Duodenal mucosa (tissue), 2 donors: ENCODE results near the gene ATP4B.

ENCODE experiments used
- H3K27ac ChIP-seq: one replicate; pipeline ENCODE4 v1.7.0; 2013; ENCODE audit warnings: low read depth, low read length
- H3K27me3 ChIP-seq, 2 donors: one replicate each; pipeline ENCODE4 v1.7.0; 2013; ENCODE audit warnings: low read length in 2 of 2, control low read depth in 1 of 2; ENCODE audit not compliant: insufficient read depth in 2 of 2, control insufficient read depth in 1 of 2
- H3K36me3 ChIP-seq, 2 donors: one replicate each; pipeline ENCODE4 v1.7.0; 2013; ENCODE audit warnings: low read length in 2 of 2, control low read depth in 1 of 2; ENCODE audit not compliant: insufficient read depth in 2 of 2, control insufficient read depth in 1 of 2
- H3K4me1 ChIP-seq, 2 donors: one replicate each; pipeline ENCODE4 v1.7.0; 2013; ENCODE audit warnings: low read length in 2 of 2, control low read depth in 1 of 2; ENCODE audit not compliant: insufficient read depth in 2 of 2, control insufficient read depth in 1 of 2
- H3K4me3 ChIP-seq, 2 donors: one replicate each; pipeline ENCODE4 v1.7.0; 2013; ENCODE audit warnings: low read length in 2 of 2, low read depth in 1 of 2
- H3K9ac ChIP-seq, 2 donors: one replicate each; pipeline ENCODE4 v1.7.0; 2013; ENCODE audit warnings: low read length in 2 of 2, low read depth in 1 of 2
- H3K9me3 ChIP-seq, 2 donors: one replicate each; pipeline ENCODE4 v1.7.0; 2013; ENCODE audit warnings: low read length in 2 of 2, control low read depth in 1 of 2; ENCODE audit not compliant: control insufficient read depth in 1 of 2

ATP4B gene

GRCh38 chr13:113618455-113618854 lies 39.5 kb downstream of the ATP4B start:
- no peaks in the 10 kb centered on the region for H3K27me3 ChIP-seq
- H3K9ac ChIP-seq, result no peak overlapping the region
- H3K4me3 ChIP-seq, result no peak overlapping the region
- H3K9me3 ChIP-seq, result no peaks in the 10 kb centered on the region
- no peaks in the 10 kb centered on the region for H3K4me1 ChIP-seq
- peaks cover 0 to 41% of the 10 kb centered on the region in 2 donors for H3K36me3 ChIP-seq
- no peak overlapping the region for H3K27ac ChIP-seq

DNA sequence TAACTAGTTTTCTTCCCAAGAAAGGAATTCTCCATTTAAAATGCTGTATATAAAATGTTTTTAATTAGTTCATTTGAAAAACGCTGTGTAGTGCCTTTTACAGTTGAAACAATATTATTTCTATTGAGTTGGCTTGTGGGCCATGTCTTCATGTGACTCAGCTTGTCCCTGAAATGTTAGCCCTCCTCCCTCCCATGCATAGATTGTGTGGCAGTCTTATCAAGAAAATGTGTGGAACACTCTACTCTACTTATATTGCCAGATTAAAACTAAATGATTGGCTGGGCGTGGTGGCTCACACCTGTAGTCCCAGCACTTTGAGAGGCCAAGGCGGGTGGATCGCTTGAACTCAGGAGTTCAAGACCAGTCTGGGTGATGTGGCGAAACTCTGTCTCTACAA lies 40.0 kb downstream of the ATP4B start:
- Histone ChIP-seq H3K9me3 (no peaks in the 10 kb centered on the region), H3K9ac (no peak overlapping the region), H3K36me3 (peaks cover 0 to 38% of the 10 kb centered on the region in 2 donors)

DNA sequence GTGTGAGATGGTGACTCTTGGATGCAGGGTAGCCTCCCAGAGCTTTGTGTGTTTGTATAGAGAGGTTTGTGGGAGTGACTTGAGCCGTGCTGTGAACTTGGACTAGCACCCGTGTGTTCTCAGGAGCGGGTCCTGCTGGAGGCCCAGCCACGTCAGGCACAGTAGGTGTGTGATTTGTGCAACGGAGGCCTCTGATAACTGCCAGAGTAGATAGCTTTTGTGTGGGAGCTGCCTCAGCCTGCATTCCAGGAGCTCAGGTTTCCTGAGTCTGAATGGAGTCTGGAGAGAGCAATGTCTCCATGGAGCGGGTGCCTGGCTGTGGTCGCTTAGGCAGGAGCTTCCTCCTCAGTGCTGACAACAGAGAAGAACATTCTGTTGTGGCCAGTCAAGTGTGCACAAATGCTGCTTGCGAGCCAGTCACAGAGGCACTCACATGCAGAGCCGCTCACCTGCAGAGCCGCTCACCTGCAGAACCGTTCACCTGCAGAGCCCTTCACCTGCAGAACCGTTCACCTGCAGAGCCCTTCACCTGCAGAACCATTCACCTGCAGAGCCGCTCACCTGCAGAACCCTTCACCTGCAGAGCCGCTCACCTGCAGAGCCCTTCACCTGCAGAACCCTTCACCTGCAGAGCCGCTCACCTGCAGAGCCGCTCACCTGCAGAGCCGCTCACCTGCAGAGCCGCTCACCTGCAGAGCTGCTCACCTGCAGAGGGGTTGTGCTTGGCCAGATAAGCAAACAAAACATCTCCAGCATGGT lies 40.8 kb downstream of the ATP4B start:
- no peaks in the 10 kb centered on the region for H3K4me1 ChIP-seq
- no peak overlapping the region for H3K27ac ChIP-seq
- peaks cover 0 to 37% of the 10 kb centered on the region in 2 donors for H3K36me3 ChIP-seq
- H3K27me3 ChIP-seq, result no peaks in the 10 kb centered on the region
- H3K9ac ChIP-seq, result no peak overlapping the region
- no peak overlapping the region for H3K4me3 ChIP-seq
- H3K9me3 ChIP-seq, result no peaks in the 10 kb centered on the region

More for the DNA sequence above, 40.0 kb downstream of the ATP4B start:
- Histone ChIP-seq H3K27me3 (no peaks in the 10 kb centered on the region), H3K4me3 (no peak overlapping the region), H3K4me1 (no peaks in the 10 kb centered on the region), H3K27ac (no peak overlapping the region)

DNA sequence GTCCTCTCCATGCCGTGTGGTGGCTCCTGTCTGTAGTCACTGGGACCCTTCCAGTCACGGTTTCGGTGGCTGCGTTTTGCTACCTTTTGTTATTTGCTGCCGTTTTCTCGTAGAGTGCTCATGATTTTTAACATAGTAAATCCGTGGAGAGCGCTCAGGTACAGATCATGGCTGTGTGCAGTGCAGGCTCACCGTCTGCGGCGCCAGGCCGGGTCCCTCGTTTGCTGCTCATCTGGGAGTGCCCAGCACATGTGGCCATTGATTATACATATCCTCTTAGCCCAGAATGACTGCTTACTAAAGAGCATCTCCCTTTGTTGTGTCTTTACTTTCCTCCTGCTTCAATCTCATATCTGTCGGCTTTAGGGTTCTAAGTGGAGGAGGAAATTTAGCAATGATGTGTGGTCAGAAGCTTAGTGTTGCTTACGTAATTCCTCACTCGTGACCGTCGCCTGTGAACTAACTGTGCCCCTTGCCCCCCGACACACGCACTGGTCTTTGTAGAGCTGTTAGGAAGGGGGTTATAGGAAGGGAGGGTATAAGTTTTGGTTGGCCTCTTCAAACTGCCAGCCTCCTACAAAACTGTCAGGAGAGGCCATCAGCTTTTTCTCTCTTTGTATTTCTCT lies 41.6 kb downstream of the ATP4B start:
- Histone ChIP-seq H3K9ac (no peak overlapping the region), H3K27me3 (no peaks in the 10 kb centered on the region), H3K36me3 (peaks cover 0 to 45% of the 10 kb centered on the region in 2 donors), H3K4me3 (no peak overlapping the region), H3K9me3 (no peaks in the 10 kb centered on the region), H3K4me1 (no peaks in the 10 kb centered on the region), H3K27ac (no peak overlapping the region)

GRCh38 chr13:113613789-113614379 lies 44.1 kb downstream of the ATP4B start:
- H3K9ac ChIP-seq, result no peak overlapping the region
- no peaks in the 10 kb centered on the region for H3K9me3 ChIP-seq
- no peaks in the 10 kb centered on the region for H3K4me1 ChIP-seq
- H3K27me3 ChIP-seq, result no peaks in the 10 kb centered on the region
- H3K4me3 ChIP-seq, result no peak overlapping the region
- H3K27ac ChIP-seq, result no peak overlapping the region
- H3K36me3 ChIP-seq, result peaks cover 5 to 65% of the 10 kb centered on the region in 2 donors

DNA sequence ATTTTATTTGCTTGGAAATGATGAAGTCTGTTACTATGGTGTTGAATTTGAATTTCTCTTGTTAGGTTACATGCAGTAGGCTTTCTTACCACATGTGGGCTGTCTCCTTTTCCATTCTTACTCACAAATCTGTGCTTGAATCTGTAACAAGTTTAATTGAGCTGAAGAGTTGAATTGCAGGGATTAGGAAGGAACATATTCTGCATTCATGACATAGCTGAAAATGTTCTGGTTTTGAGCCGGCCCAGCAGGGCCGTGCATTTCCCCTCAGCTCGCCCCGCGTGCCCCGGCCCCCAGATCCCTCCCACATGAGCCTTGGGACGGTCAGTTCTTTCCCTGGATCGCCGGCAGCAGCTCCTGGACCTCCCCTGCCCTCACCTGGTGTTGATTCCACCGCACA lies 45.4 kb downstream of the ATP4B start:
- Histone ChIP-seq H3K4me3 (no peak overlapping the region), H3K36me3 (peaks cover 5 to 72% of the 10 kb centered on the region in 2 donors), H3K9me3 (no peaks in the 10 kb centered on the region), H3K9ac (no peak overlapping the region), H3K4me1 (no peaks in the 10 kb centered on the region), H3K27ac (no peak overlapping the region), H3K27me3 (no peaks in the 10 kb centered on the region)

GRCh38 chr13:113611996-113612395 lies 46.0 kb downstream of the ATP4B start:
- Histone ChIP-seq H3K36me3 (peaks cover 5 to 69% of the 10 kb centered on the region in 2 donors), H3K27ac (no peak overlapping the region), H3K27me3 (no peaks in the 10 kb centered on the region), H3K4me1 (no peaks in the 10 kb centered on the region), H3K4me3 (no peak overlapping the region), H3K9me3 (no peaks in the 10 kb centered on the region), H3K9ac (no peak overlapping the region)

DNA sequence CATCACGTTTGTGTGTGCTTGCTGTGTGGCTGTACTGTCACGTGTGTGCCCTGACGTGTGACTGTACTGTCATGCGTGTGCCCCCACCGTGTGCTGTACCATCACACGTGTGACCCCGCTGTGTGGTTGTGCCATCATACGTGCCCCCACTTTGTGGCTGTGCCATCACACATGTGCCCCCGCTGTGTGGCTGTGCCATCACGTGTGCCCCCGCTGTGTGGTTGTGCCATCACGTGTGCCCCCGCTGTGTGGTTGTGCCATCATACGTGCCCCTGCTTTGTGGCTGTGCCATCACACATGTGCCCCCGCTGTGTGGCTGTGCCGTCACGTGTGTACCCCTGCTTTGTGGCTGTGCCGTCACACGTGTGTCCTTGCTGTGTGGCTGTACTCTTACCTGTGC lies 47.7 kb downstream of the ATP4B start:
- peaks cover 5 to 74% of the 10 kb centered on the region in 2 donors for H3K36me3 ChIP-seq
- no peak overlapping the region for H3K4me3 ChIP-seq
- H3K27me3 ChIP-seq, result no peaks in the 10 kb centered on the region
- H3K4me1 ChIP-seq, result no peaks in the 10 kb centered on the region
- no peak overlapping the region for H3K27ac ChIP-seq
- H3K9ac ChIP-seq, result no peak overlapping the region
- H3K9me3 ChIP-seq, result no peaks in the 10 kb centered on the region

DNA sequence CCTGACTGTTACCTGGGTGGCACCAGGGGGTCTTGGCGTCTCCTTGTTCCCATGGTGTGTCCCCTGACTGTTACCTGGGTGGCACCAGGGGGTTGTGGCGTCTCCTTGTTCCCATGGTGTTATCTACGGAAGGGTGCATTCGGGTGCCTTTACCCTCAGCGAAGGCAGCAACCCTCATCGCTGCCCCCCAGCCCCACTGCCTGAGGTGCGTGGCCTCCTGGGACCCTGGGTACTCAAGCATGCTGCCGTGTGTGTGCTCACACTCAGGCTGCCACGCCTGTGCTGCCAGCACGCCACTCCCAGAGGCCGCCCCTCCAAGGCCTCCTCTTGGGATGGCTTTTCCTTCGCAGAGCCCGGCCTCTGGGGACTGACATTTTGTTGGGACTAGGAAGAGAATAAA lies 48.4 kb downstream of the ATP4B start:
- Histone ChIP-seq H3K27me3 (no peaks in the 10 kb centered on the region), H3K4me3 (no peak overlapping the region), H3K36me3 (peaks cover 5 to 72% of the 10 kb centered on the region in 2 donors), H3K4me1 (no peaks in the 10 kb centered on the region), H3K27ac (no peak overlapping the region), H3K9me3 (no peaks in the 10 kb centered on the region), H3K9ac (no peak overlapping the region)

- H3K36me3 ChIP-seq, result peaks cover 5 to 71% of the 10 kb centered on the region in 2 donors
- H3K9me3 ChIP-seq, result no peaks in the 10 kb centered on the region
- no peak overlapping the region for H3K9ac ChIP-seq
- H3K4me1 ChIP-seq, result no peaks in the 10 kb centered on the region
- no peaks in the 10 kb centered on the region for H3K27me3 ChIP-seq
- no peak overlapping the region for H3K4me3 ChIP-seq
- no peak overlapping the region for H3K27ac ChIP-seq
These were observed 48.9 kb downstream of the ATP4B start for GRCh38 chr13:113608967-113609533.
